HepG2 (cell line): ENCODE data around the gene NPFFR1. TPM values are rescaled to one million over a fixed set of nuclear protein-coding genes. Genes with fewer than 3 reads are reported as not detected.

Experiments used
- AGO2 ChIP-seq: fragments of 200-400 bp; formaldehyde crosslinking; optimal IDR thresholded peaks from 2 replicates; pipeline ENCODE3; 2017; ENCODE audit warnings: mild to moderate bottlenecking, low read depth, low read length, moderate library complexity
- CSRNP2 ChIP-seq: sonication (generic); formaldehyde crosslinking; conservative IDR thresholded peaks from 2 replicates; pipeline ENCODE4 v1.8.0; 2022; ENCODE audit warnings: low read depth, missing genetic modification reagents
- GABPA ChIP-seq, 2 experiments: IDR thresholded peaks; 2 replicates each; pipeline ENCODE4 v1.6.1; 2011 to 2016; ENCODE audit warnings: low read depth in 2 of 2, low read length in 1 of 2, missing biosample characterization in 1 of 2, missing genetic modification characterization in 1 of 2
- GLI4 ChIP-seq: sonication (generic); formaldehyde crosslinking; IDR thresholded peaks from 2 replicates; pipeline ENCODE4 v1.5.1; 2020; ENCODE audit warnings: missing genetic modification reagents, mild to moderate bottlenecking, moderate library complexity, borderline replicate concordance
- HOXD1 ChIP-seq: sonication (generic); formaldehyde crosslinking; IDR thresholded peaks from 2 replicates; pipeline ENCODE4 v1.5.0; 2020; ENCODE audit warnings: missing genetic modification reagents
- KMT2A ChIP-seq: sonication (generic); formaldehyde crosslinking; IDR thresholded peaks from 2 replicates; pipeline ENCODE4 v1.4.0; 2020; ENCODE audit warnings: missing genetic modification reagents
- MEF2D ChIP-seq: sonication (generic); formaldehyde crosslinking; IDR thresholded peaks from 2 replicates; pipeline ENCODE4 v1.5.1; 2020; ENCODE audit warnings: mild to moderate bottlenecking, missing genetic modification reagents
- PATZ1 ChIP-seq: sonication (generic); formaldehyde crosslinking; IDR thresholded peaks from 2 replicates; pipeline ENCODE4 v1.4.0; 2020; ENCODE audit warnings: missing genetic modification reagents
- PAX8 ChIP-seq: sonication (generic); formaldehyde crosslinking; IDR thresholded peaks from 2 replicates; pipeline ENCODE4 v1.8.0; 2022; ENCODE audit warnings: mild to moderate bottlenecking, missing genetic modification reagents, borderline replicate concordance
- TCF7 ChIP-seq: sonication (generic); IDR thresholded peaks from 2 replicates; pipeline ENCODE4 v1.6.1; 2016; ENCODE audit warnings: antibody characterized with exemption, low read depth
- XBP1 ChIP-seq: sonication (generic); formaldehyde crosslinking; IDR thresholded peaks from 2 replicates; pipeline ENCODE4 v1.5.0; 2020; ENCODE audit warnings: missing genetic modification reagents
- ZFP41 ChIP-seq: sonication (generic); formaldehyde crosslinking; IDR thresholded peaks from 2 replicates; pipeline ENCODE4 v1.4.0; 2020; ENCODE audit warnings: mild to moderate bottlenecking, missing genetic modification reagents, borderline replicate concordance
- ZNF138 ChIP-seq: sonication (generic); formaldehyde crosslinking; IDR thresholded peaks from 2 replicates; pipeline ENCODE4 v1.5.0; 2020; ENCODE audit warnings: mild to moderate bottlenecking, low read depth, missing genetic modification reagents
- ZNF350 ChIP-seq: sonication (generic); formaldehyde crosslinking; IDR thresholded peaks from 2 replicates; pipeline ENCODE4 v1.4.0; 2020; ENCODE audit warnings: mild to moderate bottlenecking, low read depth, missing genetic modification reagents, borderline replicate concordance
- ZNF441 ChIP-seq: sonication (generic); formaldehyde crosslinking; IDR thresholded peaks from 2 replicates; pipeline ENCODE4 v1.7.0; 2021; ENCODE audit warnings: missing genetic modification reagents, borderline replicate concordance
- ZNF567 ChIP-seq: sonication (generic); formaldehyde crosslinking; IDR thresholded peaks from 2 replicates; pipeline ENCODE4 v1.8.1; 2023; ENCODE audit warnings: mild to moderate bottlenecking, missing genetic modification reagents, borderline replicate concordance
- polyA plus RNA-seq, 8 experiments: library from polyadenylated mRNA; depleted of rRNA in 3 of 8; stranded (reverse) in 7 of 8; unstranded in 1 of 8; fragments of >200 nt; fragmentation: Illumina TruSeq in 4 of 8; extraction: Trizol in 4 of 8; gene quantifications; 2 replicates each; pipeline versions ENCODE4 v1.2.1 to v1.2.3, GENCODE V29; 2011 to 2016; ENCODE audit warnings: low read depth in 4 of 8, missing spikeins in 1 of 8, mixed read lengths in 1 of 8; ENCODE audit not compliant: insufficient read depth in 1 of 8
- total RNA-seq, 5 experiments: library from RNA; depleted of rRNA; stranded (reverse); fragments of >200 nt; fragmentation: Illumina TruSeq; extraction: Trizol; gene quantifications; 2 replicates each; pipeline ENCODE4 v1.2.3, GENCODE V29; 2016; ENCODE audit warnings: low read depth in 1 of 5
- TF ChIP-seq, protein P1 (sequence below): IDR thresholded peaks from 2 replicates; pipeline ENCODE4 v1.6.1; 2016; ENCODE audit warnings: low read depth
- TF ChIP-seq, protein P2 (sequence below): sonication (generic); formaldehyde crosslinking; IDR thresholded peaks from 2 replicates; pipeline ENCODE4 v1.4.0; 2020; ENCODE audit warnings: missing genetic modification reagents, borderline replicate concordance
- TF ChIP-seq, protein P3 (sequence below): IDR thresholded peaks from 2 replicates; pipeline ENCODE4 v1.6.1; 2016; ENCODE audit warnings: mild to moderate bottlenecking, missing biosample characterization, missing genetic modification reagents

Gene NPFFR1
- total and polyA plus RNA-seq, 2 of the 13 experiments (the other 11 are each of a cell fraction or from before 2014, with no cell fraction given): under 0.01 TPM; not detected in 1

GRCh38 chr10:70323697-70324338 lies 40.0 kb upstream of the NPFFR1 start (continued):
- TF ChIP-seq GABPA (IDR thresholded peaks at IDR 0.05; ENCODE audit: low read depth, low read length) (peak; percentile 92), GABPA (CRISPR knock-in tag; IDR thresholded peaks at IDR 0.05; ENCODE audit: low read depth) (peak; percentile 96), ZNF567 (0 out of 2 replicates have a peak, but pooled peaks have one; percentile 62), XBP1 (CRISPR knock-in tag) (no peak), PATZ1 (CRISPR knock-in tag) (peak; percentile 91), ZFP41 (CRISPR knock-in tag) (peak; percentile 84; the same call in 1 of the 2 replicates), ZNF138 (CRISPR knock-in tag) (no peak), HOXD1 (CRISPR knock-in tag) (no peak), ZNF441 (CRISPR knock-in tag) (peak; percentile 85), ZNF350 (peak; percentile 84; the same call in 1 of the 2 replicates), CSRNP2 (CRISPR knock-in tag) (no peak), AGO2 (peak; percentile 4), TCF7 (no peak; the same call in 1 of the 2 replicates), GLI4 (CRISPR knock-in tag) (peak; percentile 91; the same call in 1 of the 2 replicates), KMT2A (CRISPR knock-in tag) (peak; percentile 89), PAX8 (CRISPR knock-in tag) (peak; percentile 87; the same call in 1 of the 2 replicates), MEF2D (CRISPR knock-in tag) (no peak; the same call in 1 of the 2 replicates)
- TF ChIP-seq, protein P1, sequence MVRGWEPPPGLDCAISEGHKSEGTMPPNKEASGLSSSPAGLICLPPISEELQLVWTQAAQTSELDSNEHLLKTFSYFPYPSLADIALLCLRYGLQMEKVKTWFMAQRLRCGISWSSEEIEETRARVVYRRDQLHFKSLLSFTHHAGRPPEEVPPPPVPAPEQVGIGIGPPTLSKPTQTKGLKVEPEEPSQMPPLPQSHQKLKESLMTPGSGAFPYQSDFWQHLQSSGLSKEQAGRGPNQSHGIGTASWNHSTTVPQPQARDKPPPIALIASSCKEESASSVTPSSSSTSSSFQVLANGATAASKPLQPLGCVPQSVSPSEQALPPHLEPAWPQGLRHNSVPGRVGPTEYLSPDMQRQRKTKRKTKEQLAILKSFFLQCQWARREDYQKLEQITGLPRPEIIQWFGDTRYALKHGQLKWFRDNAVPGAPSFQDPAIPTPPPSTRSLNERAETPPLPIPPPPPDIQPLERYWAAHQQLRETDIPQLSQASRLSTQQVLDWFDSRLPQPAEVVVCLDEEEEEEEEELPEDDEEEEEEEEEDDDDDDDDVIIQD: no peak
- TF ChIP-seq, protein P2, sequence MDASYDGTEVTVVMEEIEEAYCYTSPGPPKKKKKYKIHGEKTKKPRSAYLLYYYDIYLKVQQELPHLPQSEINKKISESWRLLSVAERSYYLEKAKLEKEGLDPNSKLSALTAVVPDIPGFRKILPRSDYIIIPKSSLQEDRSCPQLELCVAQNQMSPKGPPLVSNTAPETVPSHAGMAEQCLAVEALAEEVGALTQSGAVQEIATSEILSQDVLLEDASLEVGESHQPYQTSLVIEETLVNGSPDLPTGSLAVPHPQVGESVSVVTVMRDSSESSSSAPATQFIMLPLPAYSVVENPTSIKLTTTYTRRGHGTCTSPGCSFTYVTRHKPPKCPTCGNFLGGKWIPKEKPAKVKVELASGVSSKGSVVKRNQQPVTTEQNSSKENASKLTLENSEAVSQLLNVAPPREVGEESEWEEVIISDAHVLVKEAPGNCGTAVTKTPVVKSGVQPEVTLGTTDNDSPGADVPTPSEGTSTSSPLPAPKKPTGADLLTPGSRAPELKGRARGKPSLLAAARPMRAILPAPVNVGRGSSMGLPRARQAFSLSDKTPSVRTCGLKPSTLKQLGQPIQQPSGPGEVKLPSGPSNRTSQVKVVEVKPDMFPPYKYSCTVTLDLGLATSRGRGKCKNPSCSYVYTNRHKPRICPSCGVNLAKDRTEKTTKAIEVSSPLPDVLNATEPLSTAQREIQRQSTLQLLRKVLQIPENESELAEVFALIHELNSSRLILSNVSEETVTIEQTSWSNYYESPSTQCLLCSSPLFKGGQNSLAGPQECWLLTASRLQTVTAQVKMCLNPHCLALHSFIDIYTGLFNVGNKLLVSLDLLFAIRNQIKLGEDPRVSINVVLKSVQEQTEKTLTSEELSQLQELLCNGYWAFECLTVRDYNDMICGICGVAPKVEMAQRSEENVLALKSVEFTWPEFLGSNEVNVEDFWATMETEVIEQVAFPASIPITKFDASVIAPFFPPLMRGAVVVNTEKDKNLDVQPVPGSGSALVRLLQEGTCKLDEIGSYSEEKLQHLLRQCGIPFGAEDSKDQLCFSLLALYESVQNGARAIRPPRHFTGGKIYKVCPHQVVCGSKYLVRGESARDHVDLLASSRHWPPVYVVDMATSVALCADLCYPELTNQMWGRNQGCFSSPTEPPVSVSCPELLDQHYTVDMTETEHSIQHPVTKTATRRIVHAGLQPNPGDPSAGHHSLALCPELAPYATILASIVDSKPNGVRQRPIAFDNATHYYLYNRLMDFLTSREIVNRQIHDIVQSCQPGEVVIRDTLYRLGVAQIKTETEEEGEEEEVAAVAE (CRISPR knock-in tag): peak; percentile 59; the same call in 1 of the 2 replicates
- TF ChIP-seq, protein P3, sequence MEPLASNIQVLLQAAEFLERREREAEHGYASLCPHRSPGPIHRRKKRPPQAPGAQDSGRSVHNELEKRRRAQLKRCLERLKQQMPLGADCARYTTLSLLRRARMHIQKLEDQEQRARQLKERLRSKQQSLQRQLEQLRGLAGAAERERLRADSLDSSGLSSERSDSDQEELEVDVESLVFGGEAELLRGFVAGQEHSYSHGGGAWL (CRISPR knock-in tag): peak; percentile 64; the same call in 1 of the 2 replicates
